ENCODE data around the gene TRUB2.
A peak's percentile ranks its signal among the peaks of the same experiment; 100 is the strongest.
"Not testable (repeated sequence)": the region's sequence is repeated elsewhere in the genome, so short reads cannot be mapped to it uniquely, and the experiment has no call there.

Gene TRUB2

GRCh38 chr9:128339761-128340690, 17.8 kb upstream of the TRUB2 start, which contains the start of gene SLC27A4:
Gene SLC27A4, plus strand, starts transcription at chr9:128340527. Its CDS starts 2,606 bp downstream, at chr9:128343133.
- DNase-seq: peak; percentile 91

- DNase-seq: not testable (repeated sequence)
These were observed 16.8 kb upstream of the TRUB2 start for GRCh38 chr9:128338852-128339614.

- DNase-seq: no peak
These were observed 15.7 kb upstream of the TRUB2 start for GRCh38 chr9:128337936-128338335.

GRCh38 chr9:128335914-128336313, 13.7 kb upstream of the TRUB2 start:
- no peak for DNase-seq

- DNase-seq: no peak
These were observed 12.9 kb upstream of the TRUB2 start for GRCh38 chr9:128335161-128335560.

GRCh38 chr9:128333451-128333869, 11.2 kb upstream of the TRUB2 start:
- no peak for DNase-seq

GRCh38 chr9:128325629-128326028, 3.4 kb upstream of the TRUB2 start:
- DNase-seq: no peak

- DNase-seq: no peak
These were observed 2.2 kb upstream of the TRUB2 start for GRCh38 chr9:128324401-128324800.

- no peak for DNase-seq
These were observed 1.5 kb upstream of the TRUB2 start for GRCh38 chr9:128323791-128324190.

- DNase-seq: no peak
These were observed 1.0 kb upstream of the TRUB2 start for GRCh38 chr9:128323212-128323730.

GRCh38 chr9:128321879-128322403, 306 bp downstream of the TRUB2 start:
- no peak for DNase-seq

- no peak for DNase-seq
These were observed 904 bp downstream of the TRUB2 start for GRCh38 chr9:128321343-128321742.

- DNase-seq: no peak
These were observed 4.6 kb downstream of the TRUB2 start for GRCh38 chr9:128317629-128318028.

GRCh38 chr9:128316421-128316820, 5.8 kb downstream of the TRUB2 start:
- no peak for DNase-seq

- DNase-seq: no peak
These were observed 7.5 kb downstream of the TRUB2 start for GRCh38 chr9:128314697-128315096.

GRCh38 chr9:128310461-128310860, 11.8 kb downstream of the TRUB2 start:
- no peak for DNase-seq

GRCh38 chr9:128309551-128309950, 12.7 kb downstream of the TRUB2 start:
- DNase-seq: no peak

- DNase-seq: no peak
These were observed 17.3 kb downstream of the TRUB2 start for GRCh38 chr9:128304971-128305288.

GRCh38 chr9:128304136-128304970, 17.9 kb downstream of the TRUB2 start:
- DNase-seq: no peak

- DNase-seq: no peak
These were observed 23.4 kb downstream of the TRUB2 start for GRCh38 chr9:128298535-128299482.

GRCh38 chr9:128297221-128297773, 24.9 kb downstream of the TRUB2 start:
- DNase-seq: no peak
